GM21723 (cell line): Measurements from ENCODE around the gene GJB6.

Source experiments
- ATAC-seq: cut with Tn5 transposase; IDR thresholded peaks from one replicate; pipeline ENCODE4 v1.9.1; 2021; ENCODE audit warnings: mild to moderate bottlenecking, moderate library complexity; ENCODE audit not compliant: unreplicated experiment

GJB6 gene

DNA sequence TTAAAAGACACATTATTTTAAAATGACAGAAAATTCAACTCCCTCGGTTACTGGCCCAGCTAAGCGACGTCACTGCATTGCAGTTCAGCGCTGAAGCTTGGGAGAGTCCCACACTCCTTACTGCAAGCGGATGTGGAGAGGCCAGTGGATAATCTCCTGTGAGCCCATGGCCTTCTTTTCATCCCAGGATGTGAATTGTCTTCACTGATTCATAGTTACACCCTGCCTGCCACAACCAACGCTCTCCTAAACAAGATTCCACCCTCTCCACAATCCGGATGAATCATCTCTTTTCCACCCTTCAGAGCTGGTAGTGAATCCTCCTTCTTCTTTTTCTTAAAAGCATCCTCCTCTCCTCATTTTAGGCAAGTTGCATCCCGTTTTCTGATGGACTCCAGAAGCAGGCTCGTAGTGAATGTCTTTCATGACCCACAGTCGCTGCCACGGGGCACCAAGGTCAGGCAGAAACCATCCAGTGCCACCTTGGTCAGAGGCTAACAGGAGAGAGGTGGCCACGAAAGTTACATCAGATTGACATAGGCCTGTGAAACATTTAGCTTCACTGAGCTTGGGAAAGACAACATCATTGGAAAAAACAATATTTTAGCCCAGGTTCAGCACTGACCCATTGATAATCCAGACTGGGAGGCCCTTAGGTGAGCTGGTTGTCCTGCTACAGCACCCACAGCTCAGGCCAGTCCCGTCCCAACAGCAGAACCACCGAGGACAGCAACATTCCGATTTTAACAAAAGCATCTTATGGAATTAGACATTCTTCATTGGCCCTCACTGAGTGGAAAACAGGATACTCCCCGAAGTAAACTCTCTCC, 41.4 kb downstream of the GJB6 start:
- ATAC-seq: no peak

DNA sequence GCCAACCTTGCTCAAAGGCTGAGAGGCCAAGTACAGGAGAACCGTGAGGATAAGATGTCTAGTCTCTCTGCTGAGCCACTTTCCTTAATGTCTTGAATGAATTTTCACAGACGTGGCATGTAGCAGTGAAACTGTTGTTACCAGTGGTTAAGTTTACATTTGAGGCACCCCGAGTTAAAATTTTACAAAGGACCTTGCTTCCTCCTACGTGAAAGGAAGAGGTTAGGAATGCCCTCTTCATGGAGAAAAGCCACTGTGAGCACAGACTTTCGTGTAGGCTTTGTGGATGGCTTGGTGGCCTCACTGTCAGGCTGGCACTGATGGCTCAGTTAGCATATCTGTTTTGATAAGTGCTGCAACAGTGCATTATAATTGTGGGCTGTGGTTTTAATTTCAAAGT, 42.0 kb downstream of the GJB6 start:
- ATAC-seq: no peak

DNA sequence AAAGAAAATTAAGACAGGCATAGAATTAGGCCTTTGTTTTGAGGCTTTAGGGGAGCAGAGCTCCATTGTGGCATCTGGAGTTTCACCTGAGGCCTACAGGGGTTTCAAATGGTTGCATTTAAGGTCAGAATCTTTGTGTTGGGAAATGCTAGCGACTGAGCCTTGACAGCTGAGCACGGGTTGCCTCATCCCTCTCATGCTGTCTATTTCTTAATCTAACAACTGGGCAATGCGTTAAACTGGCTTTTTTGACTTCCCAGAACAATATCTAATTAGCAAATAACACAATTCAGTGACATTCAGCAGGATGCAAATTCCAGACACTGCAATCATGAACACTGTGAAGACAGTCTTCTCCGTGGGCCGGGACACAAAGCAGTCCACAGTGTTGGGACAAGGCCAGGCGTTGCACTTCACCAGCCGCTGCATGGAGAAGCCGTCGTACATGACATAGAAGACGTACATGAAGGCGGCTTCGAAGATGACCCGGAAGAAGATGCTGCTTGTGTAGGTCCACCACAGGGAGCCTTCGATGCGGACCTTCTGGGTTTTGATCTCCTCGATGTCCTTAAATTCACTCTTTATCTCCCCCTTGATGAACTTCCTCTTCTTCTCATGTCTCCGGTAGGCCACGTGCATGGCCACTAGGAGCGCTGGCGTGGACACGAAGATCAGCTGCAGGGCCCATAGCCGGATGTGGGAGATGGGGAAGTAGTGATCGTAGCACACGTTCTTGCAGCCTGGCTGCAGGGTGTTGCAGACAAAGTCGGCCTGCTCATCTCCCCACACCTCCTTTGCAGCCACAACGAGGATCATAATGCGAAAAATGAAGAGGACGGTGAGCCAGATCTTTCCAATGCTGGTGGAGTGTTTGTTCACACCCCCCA, 43.2 kb downstream of the GJB6 start:
- no peak for ATAC-seq

DNA sequence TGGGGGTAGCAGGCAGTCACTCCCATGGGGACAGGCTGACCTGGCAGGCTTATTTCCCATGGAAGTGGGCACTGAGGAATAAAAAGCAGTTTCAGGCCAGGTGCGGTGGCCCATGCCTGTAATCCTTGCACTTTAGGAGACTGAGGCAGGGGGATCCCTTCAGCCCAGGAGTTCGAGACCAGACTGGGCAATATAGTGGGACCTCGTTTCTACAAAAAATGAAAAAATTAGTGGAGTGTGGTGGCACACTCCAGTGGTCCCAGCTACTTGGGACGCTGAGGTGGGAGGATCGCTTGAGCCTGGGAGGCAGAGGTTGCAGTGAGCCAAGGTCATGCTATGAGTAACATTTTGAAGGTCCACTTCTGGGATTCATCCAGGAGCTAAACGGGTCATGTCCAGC, 45.3 kb downstream of the GJB6 start:
- ATAC-seq: no peak

DNA sequence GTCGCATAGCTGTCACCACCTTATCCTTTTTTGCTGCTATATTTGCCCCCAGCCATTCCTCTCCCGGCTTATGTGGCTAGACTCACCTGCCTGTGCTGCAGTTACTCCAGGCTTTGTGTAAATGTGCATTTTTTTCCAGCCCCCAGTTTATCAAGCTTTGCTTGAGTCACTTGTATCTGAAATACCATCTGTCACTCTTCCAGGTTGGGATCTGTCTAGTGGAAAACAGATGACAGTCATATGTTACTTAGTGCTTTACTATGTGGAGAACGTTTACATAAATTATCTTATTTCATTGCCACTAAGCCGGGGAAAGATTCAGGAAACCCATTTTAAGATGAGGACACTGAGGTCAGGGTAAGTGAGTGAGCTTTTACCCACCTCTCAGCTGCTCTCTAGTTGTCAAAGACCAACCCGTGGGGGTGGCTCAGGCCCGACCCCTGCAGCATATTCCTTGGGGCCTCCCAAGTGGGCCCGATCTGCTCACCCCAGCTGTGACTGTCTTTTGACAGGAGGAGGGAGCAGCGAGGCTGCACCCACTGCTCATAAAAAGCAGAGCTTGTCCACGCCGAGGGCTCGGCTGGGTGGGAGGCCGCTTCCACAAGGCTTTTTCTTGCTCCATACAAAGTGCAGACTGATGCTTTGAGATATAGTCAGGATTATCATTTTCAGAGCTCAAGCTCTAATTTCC, 46.6 kb downstream of the GJB6 start:
- no peak for ATAC-seq

DNA sequence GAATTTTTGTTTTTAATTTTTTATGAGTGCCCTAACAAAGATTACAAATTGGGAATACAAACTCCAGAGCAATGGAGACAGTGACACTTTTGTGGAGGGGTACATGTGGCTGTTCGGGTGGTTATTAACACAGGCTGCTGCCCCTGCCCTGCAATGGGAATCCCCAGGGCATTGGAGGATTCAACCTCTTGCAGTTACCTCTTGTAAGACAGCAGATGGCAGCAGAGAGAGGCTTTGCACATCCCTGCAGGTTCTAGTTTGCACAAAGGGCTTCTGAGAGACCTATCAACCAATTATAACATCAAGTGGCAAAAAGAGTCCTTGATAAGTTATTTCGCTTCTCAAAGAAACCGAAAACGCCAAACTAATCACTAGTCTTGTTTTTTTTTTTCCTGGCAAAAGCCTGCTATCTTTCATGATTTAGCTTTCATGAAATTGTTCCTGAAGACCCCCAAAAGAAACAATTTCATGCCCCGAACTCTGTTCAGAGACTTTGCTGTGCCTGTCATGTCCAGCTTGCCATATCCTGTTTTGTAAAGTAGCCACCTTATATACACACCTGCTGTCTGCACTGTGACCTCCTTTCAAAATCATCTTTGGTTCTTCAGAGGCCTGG, 49.8 kb downstream of the GJB6 start:
- ATAC-seq: peak; percentile 81

DNA sequence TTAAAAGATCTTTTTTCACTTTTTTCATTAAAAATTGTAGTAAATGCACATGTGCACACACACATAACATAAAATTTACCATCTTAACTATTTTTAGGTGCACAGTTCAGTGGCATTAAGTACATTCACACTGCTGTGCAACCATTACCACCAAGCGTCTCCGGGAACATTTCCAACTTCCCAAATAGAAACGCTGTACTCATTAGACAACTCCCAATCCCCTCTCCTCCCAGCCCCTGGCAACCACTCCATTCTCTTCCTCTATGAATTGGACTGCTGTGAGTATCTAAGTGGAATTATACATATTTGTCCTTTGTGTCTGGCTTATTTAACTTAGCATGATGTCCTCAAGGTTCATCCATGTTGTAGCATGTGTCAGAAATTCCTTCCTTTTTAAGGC, 50.9 kb downstream of the GJB6 start:
- ATAC-seq: no peak

DNA sequence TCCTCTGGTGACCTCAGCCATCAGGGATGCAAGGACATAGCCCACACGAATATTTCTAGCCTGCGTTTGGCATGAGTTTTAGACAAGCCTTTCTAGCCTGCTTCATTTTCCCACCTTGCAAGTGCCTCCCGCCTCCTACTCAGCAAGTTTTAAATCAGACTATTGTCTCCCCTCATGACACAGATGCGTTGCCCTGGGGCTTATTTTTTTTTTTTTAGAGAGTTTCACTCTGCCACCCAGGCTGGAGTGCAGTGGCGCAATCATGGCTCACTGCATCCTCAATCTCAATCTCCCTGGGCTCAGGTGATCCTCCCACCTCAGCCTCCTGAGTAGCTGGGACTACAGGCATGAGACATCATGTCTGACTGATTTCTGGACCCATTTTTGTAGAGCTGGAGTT, 54.0 kb downstream of the GJB6 start:
- ATAC-seq: no peak

DNA sequence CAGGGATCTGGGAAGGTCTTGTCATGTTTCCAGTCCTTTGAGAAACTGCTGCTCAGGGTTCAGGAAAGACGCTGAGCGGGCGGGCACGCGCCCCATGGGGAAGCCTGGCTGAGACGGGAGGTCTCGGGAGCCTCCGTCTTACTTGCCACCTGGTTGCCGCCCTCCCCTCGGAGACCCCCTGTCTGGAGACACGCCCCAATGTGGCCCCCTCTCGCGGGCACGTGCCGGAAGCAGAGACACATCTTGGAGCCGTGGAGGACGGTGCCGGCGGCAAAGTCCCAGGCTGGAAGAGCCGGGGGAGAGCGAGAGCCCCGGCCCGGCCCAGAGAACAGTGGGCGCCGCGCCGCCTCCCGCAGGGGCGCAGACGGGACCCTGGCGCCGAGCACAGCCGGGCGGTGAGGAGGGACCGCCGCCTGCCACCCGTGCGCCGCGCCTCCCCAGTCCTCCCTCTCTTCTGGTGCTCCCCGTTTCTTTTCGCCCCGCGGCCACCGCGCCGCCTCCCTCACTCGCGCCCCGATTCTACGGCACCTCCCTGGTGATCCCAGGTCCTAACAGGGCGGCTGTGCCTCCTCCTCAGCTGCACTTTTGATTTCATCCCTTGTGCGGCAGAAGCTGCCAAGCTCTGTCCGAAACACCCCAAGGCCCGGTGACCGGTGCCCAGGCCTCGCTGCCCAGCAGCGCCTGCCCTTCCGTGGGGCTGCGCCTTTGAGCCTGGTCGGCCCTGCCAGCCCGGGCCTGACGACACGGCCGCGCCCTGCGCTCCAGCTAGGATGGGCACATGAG, 54.9 kb downstream of the GJB6 start:
- no peak for ATAC-seq

DNA sequence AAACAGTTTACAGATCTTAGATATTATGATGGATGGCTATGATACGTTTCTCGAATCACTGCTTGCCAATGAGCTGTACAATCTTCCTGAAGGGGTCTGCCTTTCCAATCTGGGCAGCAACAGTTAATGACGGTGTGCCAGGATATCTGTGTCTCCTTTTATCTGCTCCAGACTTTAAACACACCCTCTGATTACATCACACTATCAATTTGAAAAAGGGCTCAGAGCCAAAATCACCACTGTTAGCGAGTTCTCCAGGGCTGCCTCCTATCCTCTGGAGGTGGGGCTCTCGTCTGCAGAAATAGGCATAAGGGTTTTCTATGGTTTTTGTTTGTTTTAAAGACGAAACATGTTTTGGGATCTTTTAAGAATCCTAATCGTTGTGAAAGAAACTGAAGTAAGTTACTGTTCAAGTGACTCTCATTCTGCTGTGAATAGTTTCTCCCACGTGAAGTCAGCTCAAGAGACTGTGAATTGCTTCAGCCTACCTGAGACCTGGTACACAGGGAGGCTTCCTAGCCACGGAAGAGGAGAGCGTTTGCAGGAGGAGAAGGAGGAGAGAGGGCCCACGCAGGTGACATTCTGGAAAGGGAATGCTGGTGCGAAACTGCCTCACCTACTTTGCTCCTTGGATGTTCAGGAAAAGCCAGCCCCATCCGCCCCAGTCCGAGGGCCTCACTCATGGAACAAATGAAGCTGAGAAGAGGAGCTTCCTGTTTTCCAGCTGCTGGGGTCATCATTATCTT, 56.0 kb downstream of the GJB6 start:
- ATAC-seq: no peak

DNA sequence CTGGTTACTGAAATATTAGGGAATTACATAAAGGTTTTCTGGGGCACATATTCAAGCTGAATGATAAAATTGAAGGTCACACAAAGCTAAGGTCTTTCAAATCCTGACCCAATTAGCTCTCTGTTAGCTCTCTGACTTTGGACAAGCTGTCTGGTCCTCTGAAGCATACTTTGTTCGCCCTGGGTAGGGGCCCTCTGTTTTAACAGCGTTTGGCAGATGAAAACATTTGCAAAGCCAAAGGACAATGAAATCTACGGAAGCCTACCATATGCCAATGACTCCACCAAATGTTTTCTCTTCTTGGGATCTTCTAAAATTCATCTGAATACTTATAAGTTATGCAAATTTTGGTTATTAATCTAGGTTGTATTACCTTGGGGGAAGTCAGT, 56.7 kb downstream of the GJB6 start:
- ATAC-seq: no peak

DNA sequence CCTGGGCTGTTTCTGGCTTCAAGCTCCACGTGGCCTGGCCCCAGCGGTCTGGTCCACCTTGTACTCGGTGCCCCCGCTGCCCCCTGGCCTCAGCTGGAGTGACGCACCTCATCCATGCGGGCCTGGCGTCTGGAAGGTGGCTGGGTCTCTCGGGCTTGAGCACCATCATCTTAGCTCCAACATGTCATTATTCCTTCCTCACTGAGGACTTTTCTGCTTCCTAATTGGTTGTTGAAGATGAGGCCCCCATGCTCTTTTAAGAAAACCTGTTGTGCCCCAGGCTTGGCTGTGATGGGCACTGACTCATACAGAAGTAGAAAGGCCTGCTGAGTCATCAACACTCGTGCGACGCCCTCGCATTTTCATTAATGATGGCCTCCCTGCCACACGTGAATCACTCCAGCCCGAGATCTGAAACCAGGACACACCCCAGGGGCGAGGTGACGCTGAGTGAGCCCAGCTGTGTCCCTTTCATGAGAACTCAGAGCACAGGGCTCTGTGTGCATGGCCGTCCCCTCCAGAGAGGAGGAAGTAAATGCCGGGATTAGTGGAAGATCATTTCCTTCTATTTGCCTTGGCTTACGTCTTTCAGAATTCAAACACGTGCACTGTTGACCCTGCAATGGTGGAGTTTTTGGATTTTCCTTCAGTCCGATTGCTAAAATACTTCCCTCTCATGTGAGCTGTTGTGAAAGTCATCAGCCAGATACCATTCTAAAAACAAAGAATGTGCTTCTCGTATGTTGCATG, 57.3 kb downstream of the GJB6 start:
- ATAC-seq: peak; percentile 95

DNA sequence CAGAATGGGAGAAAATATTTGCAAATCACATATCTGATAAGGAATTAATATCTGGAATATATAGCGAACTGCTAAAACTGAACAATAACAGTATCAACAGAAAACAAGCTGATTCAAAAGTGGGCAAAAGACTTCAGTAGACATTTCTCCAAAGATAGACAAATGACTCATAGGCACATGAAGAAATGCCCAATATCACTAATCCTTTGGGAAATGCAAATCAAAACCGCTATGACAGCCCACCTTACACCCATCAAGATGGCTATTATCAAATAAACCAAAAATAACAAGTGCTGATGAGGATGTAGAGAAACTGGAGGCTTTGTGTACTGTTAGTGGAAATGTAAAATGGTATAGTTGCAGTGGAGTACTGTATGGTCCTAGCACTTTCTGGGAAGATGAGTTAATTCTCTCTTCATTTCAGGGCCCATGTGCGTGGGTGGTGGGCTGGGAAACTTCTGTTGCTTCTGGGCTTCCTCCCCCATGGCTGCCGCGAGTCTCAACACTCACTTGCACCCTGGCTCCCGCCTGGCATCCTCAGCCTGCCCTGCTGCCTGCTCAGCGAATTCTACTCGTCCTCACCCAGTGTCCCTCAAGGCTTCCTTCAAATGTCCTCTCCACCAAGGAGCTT, 58.9 kb downstream of the GJB6 start:
- ATAC-seq: no peak
